ENCODE results near the gene SSBP2.

DNA sequence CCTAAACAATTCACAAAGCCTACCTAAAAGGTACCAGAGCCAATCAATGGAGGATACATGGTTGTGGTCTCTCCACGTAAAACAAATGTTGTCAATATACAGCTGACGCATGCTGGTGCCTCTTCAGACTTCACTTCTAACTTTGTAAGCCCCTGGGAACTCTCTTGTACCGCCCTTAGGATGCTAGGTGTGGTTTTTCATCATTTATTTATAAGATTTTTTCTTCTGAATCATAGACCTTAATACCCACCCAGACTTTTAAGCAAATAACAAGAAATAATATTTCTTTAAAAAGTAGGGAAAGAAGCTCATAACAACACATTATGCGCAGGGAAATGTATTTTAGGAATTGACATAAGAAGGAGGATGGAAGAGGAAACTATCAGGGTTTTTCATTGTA, 33.0 kb downstream of the SSBP2 start:
- TF ChIP-seq, protein P1, sequence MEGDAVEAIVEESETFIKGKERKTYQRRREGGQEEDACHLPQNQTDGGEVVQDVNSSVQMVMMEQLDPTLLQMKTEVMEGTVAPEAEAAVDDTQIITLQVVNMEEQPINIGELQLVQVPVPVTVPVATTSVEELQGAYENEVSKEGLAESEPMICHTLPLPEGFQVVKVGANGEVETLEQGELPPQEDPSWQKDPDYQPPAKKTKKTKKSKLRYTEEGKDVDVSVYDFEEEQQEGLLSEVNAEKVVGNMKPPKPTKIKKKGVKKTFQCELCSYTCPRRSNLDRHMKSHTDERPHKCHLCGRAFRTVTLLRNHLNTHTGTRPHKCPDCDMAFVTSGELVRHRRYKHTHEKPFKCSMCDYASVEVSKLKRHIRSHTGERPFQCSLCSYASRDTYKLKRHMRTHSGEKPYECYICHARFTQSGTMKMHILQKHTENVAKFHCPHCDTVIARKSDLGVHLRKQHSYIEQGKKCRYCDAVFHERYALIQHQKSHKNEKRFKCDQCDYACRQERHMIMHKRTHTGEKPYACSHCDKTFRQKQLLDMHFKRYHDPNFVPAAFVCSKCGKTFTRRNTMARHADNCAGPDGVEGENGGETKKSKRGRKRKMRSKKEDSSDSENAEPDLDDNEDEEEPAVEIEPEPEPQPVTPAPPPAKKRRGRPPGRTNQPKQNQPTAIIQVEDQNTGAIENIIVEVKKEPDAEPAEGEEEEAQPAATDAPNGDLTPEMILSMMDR (IDR thresholded peaks at IDR 0.05) = no peak
- no peak for TF ChIP-seq POLR2A (IDR thresholded peaks at IDR 0.05)
